GM12874 (cell line): ENCODE data around the gene CADM3.

Source experiments
- TF ChIP-seq, protein P1 (sequence below): IDR thresholded peaks from 2 replicates; pipeline ENCODE4 v1.5.1; 2011; ENCODE audit warnings: low read depth, mild to moderate bottlenecking, control low read depth, low read length, moderate library complexity; ENCODE audit not compliant: insufficient read depth

Gene CADM3

GRCh38 chr1:159163614-159164228, 7.7 kb upstream of the CADM3 start:
- TF ChIP-seq, protein P1, sequence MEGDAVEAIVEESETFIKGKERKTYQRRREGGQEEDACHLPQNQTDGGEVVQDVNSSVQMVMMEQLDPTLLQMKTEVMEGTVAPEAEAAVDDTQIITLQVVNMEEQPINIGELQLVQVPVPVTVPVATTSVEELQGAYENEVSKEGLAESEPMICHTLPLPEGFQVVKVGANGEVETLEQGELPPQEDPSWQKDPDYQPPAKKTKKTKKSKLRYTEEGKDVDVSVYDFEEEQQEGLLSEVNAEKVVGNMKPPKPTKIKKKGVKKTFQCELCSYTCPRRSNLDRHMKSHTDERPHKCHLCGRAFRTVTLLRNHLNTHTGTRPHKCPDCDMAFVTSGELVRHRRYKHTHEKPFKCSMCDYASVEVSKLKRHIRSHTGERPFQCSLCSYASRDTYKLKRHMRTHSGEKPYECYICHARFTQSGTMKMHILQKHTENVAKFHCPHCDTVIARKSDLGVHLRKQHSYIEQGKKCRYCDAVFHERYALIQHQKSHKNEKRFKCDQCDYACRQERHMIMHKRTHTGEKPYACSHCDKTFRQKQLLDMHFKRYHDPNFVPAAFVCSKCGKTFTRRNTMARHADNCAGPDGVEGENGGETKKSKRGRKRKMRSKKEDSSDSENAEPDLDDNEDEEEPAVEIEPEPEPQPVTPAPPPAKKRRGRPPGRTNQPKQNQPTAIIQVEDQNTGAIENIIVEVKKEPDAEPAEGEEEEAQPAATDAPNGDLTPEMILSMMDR = no peak

DNA sequence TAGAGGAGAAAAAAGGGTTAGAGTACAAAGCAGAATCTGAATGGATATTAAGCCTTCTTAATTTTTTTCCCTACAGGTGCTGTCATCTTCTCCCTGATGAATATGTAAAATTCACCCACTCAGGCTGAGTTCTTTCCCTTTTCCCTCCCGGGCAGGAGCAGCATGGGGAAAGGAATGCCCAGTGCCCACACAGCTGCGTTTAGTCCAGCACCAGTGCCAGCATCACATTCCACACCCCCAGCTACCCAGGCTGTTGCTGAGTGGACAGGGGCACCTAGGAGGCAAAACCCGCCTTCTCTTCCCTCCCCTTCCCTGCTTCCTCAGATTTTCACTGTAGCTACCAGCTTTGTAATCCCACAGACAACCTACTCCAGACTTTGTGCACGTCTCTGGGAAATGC, 3.4 kb upstream of the CADM3 start:
- TF ChIP-seq, protein P1 = no peak

DNA sequence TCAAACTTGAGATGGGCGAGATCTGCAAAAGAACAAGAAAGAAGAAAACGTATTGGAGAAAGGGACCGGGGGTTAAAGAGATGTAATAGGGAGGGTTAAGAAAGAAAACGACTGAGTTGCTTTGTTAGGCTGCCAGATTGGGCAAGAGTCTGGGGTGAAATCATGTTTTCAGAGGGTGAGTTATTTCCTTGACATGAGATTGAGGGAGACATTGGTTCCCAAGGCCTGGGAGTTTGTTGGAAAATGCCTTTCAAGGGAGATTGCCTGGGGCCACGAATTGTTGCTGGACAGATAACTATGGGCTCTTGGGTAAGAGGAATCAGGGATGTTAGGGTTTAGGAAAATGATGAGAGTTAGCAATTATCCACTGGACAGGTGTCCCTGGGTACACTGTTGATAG, 776 bp upstream of the CADM3 start:
- TF ChIP-seq, protein P1 = no peak

DNA sequence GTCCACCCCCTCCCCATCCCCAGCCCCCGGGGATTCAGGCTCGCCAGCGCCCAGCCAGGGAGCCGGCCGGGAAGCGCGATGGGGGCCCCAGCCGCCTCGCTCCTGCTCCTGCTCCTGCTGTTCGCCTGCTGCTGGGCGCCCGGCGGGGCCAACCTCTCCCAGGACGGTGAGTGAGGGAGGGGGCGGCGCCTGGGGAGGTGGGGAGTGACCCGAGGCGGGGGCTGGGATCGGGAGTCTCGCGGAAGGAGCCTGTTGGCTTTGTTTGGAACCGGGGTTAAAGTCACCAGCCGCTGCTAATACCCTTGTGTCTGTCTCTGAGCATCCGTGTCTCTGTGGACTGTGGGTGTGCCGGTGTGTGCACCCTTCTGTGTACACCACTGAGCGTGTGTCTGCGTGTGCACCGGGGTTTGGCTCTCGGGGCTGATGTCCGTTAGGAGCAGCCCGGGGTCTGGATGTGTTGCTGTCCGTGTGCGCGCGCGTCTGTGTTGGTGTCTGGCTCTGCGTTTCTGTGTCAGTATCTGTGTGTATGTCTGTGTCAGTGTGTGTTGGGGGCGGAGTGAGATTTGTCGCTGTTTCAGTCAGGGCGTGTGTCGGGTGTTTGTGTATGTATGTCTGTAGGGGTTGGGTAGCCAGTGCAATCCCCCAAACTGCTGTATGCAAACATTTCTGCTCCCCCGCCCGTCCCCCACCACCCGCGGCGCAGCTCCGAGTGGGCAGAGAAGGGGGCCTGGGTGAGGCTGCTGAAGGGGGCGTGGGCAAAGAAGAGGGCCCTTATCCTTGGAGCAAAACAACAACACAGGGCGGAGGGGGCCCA, 480 bp downstream of the CADM3 start:
- TF ChIP-seq, protein P1 = no peak

DNA sequence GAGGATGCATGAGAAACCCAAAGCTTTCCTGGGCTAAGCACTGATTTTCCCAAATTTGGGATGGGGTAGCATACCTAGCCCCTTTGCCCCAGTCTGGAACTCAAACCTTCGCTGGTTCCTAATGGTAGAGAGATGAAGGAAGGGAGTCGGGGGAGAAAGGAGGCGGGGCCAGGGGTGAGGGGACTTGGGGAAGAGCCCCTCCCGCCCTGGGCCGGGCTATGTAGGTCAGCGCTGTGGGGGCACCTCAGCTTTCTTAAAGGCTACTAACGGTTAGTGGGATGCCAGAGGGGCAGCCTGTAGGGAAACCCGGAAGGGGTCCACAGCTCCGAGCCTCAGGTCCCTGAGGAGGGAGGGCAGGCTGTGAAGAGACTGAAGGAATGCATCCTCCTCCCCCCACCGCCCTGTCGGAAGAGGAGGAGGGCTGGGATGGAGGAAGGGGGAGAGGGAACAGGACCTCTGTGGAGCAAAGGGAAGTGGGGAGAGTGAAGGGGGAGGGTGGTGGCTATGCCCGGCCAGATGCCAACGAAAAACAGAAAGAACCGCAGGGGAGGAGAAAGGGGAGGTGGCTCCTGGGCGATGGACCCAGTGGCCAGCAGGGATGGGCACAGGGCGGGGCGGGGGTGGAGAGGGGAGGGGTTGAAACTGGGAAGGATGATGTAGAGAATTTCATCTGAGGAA, 1.3 kb downstream of the CADM3 start:
- TF ChIP-seq, protein P1 = no peak

DNA sequence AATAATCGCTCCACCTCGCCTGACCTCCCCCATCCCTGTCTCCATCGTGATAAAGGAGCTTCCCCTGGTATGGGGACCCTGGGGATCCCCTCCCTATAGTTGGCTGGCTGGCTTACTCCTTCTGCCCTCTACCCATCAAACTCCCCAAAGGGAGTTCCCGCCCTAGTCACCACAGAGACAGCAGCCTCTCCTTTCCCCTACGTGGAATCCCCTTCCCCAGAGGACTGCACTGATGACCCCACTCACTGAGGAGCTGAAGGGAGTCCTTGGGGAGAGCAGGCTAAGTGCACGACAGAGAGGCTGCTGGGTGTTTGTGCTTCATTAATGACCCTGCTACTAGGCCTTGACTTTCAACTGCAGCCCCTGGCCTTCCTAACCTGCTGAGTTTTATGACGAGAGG, 1.9 kb downstream of the CADM3 start:
- TF ChIP-seq, protein P1 = no peak

- TF ChIP-seq, protein P1 = no peak
These were observed 4.2 kb downstream of the CADM3 start for GRCh38 chr1:159175571-159175970.
